ENCODE data around the gene WLS.

DNA sequence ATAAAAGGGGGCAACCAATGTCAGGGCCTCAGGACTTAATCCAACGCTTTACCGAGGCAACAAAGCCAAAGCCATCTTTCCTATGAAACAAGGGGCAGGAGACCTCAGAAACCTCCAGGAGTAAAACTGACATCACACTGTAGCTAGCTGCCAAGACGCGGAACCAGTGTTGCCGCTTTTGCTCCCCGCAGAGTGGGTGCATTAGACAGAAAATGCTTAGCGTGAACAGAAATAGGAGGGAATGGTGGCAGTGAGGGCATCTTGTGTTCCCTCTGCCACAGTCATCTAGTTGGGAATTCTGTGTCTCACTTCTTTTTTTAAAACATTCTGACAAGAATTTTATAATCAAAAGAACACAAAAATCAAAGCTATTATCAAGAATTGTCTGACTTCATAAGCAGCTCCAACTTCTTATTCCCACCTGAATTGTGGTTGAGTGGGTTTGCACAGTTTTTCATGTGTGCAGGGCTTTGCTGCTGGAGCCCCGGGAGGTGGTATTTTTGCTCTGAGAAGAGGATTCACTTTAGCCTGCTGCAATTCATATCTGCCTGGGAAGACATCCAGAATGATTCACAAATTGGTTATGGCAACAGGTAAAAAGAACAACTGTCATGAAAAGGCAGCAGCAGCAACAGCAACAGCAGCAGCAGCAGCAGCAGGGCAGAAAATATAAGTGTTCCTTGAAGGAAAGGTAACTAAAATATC is 99.7 kb downstream of the WLS start:
- TF ChIP-seq TARDBP (IDR thresholded peaks at IDR 0.05) (no peak), ELF4 (IDR thresholded peaks at IDR 0.05) (no peak), SP1 (IDR thresholded peaks at IDR 0.05) (no peak), BHLHE40 (IDR thresholded peaks at IDR 0.05; ENCODE audit: borderline replicate concordance) (no peak), SUZ12 (IDR thresholded peaks at IDR 0.05) (no peak), LEF1 (IDR thresholded peaks at IDR 0.05; ENCODE audit: borderline replicate concordance) (no peak), FOXM1 (IDR thresholded peaks at IDR 0.05; ENCODE audit: borderline replicate concordance) (no peak), ZNF384 (IDR thresholded peaks at IDR 0.05) (no peak), FOXA1 (IDR thresholded peaks at IDR 0.05) (no peak), CTBP1 (IDR thresholded peaks at IDR 0.05; ENCODE audit: borderline replicate concordance) (no peak), HDGF (IDR thresholded peaks at IDR 0.05; ENCODE audit: borderline replicate concordance) (no peak), FOXK2 (IDR thresholded peaks at IDR 0.05) (no peak), NFRKB (IDR thresholded peaks at IDR 0.05) (no peak), L3MBTL2 (conservative IDR thresholded peaks at IDR 0.05) (no peak)

Measured in HEK293T (cell line).